Measurements from ENCODE around the gene VCAM1.

Gene VCAM1

DNA sequence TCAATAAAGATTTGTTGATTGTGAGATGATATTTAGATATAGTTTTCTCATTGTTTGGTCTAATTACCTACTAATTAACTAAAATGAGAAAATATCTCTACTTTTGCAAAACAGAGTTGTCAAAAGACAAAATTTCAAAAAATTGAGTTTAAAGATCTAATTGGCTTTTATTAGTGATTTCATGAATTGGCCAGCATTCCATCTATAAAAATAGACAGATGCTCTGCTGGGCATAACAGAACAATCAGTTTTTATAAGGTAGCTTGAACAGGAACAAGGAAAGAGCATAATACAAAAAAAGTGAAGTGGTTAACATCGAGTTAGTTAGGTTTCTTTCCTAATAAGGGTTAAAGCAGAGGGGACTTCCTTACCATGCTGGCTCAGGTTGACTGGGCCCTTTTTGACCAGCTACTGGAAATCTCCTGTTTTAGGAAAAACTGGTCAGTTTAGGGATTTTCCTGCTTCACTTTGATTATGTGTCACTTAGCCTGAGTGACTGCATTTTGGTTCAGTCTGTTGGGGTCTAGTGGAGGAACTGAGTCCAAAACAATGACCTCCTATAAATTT lies 63.0 kb downstream of the VCAM1 start:
- no peak for DNase-seq

- DNase-seq, result no peak
Measured at GRCh38 chr1:100785470-100786052, 66.0 kb downstream of the VCAM1 start.

GRCh38 chr1:100786870-100787269 lies 67.3 kb downstream of the VCAM1 start:
- no peak for DNase-seq
